Fibroblast of lung (primary cell): ENCODE data around the gene RERE. TPM values are rescaled to one million over a fixed set of nuclear protein-coding genes. Genes with fewer than 3 reads are reported as not detected.

Experiments used
- DNase-seq, 2 donors: peaks; one replicate each; pipeline versions ENCODE4 v3.0.0 to v3.0.0-alpha.2; 2010; ENCODE audit warnings: low read depth in 2 of 2
- H2AFZ ChIP-seq: 2 replicates; pipeline ENCODE4 v1.5.1; 2012; ENCODE audit warnings: low read length, control low read depth, inconsistent platforms
- H3K27ac ChIP-seq: 2 replicates; pipeline ENCODE4 v1.5.1; 2011; ENCODE audit warnings: low read length, control low read depth; ENCODE audit not compliant: insufficient read depth
- H3K27me3 ChIP-seq: 2 replicates; pipeline ENCODE4 v1.5.1; 2011; ENCODE audit warnings: mild to moderate bottlenecking, low read length; ENCODE audit not compliant: control insufficient read depth, insufficient read depth
- H3K36me3 ChIP-seq: 2 replicates; pipeline ENCODE4 v1.5.1; 2011; ENCODE audit warnings: low read length; ENCODE audit not compliant: control insufficient read depth, insufficient read depth
- H3K4me1 ChIP-seq: 2 replicates; pipeline ENCODE4 v1.5.1; 2011; ENCODE audit warnings: low read length; ENCODE audit not compliant: control insufficient read depth, insufficient read depth; ENCODE audit errors: extremely low read depth
- H3K4me2 ChIP-seq: 2 replicates; pipeline ENCODE4 v1.5.1; 2011; ENCODE audit warnings: low read length, control low read depth; ENCODE audit not compliant: insufficient read depth; ENCODE audit errors: extremely low read depth
- H3K4me3 ChIP-seq, 4 experiments: fragments of 200-600 bp in 1 of 4; sonication (generic) in 1 of 4; replicated peaks in 1 of 4; 2 replicates each; pipeline ENCODE4 v1.5.1; 2011 to 2016; ENCODE audit warnings: low read length in 4 of 4, low read depth in 3 of 4, mild to moderate bottlenecking in 3 of 4, control low read depth in 2 of 4, inconsistent platforms in 1 of 4, mixed read lengths in 1 of 4; ENCODE audit not compliant: insufficient read depth in 1 of 4; ENCODE audit errors: control extremely low read depth in 1 of 4
- H3K79me2 ChIP-seq: 2 replicates; pipeline ENCODE4 v1.5.1; 2012; ENCODE audit warnings: mild to moderate bottlenecking, low read length, inconsistent platforms; ENCODE audit not compliant: control insufficient read depth, insufficient read depth
- H3K9ac ChIP-seq: 2 replicates; pipeline ENCODE4 v1.5.1; 2011; ENCODE audit warnings: mild to moderate bottlenecking, low read length, control low read depth; ENCODE audit not compliant: insufficient read depth
- H3K9me3 ChIP-seq: 2 replicates; pipeline ENCODE4 v1.5.1; 2012; ENCODE audit warnings: low read depth, low read length; ENCODE audit not compliant: control insufficient read depth, insufficient read depth
- H4K20me1 ChIP-seq: 2 replicates; pipeline ENCODE4 v1.5.1; 2011; ENCODE audit warnings: low read length; ENCODE audit not compliant: control insufficient read depth, insufficient read depth; ENCODE audit errors: extremely low read depth
- EZH2 ChIP-seq: IDR thresholded peaks from 2 replicates; pipeline ENCODE4 v1.5.1; 2012; ENCODE audit warnings: low read length, control low read depth, mild to moderate bottlenecking; ENCODE audit errors: missing control alignments
- polyA plus RNA-seq, 2 donors: library from polyadenylated mRNA; depleted of rRNA in 1 of 2; stranded (reverse) in 1 of 2; unstranded in 1 of 2; fragments of >200 nt; gene quantifications; 2 replicates each; pipeline ENCODE4 v1.2.1, GENCODE V29; 2011 to 2012; ENCODE audit warnings: missing spikeins in 1 of 2
- total RNA-seq: library from RNA; depleted of rRNA; stranded (reverse); fragments of >200 nt; gene quantifications from 2 replicates; pipeline ENCODE4 v1.2.1, GENCODE V29; 2014
- TF ChIP-seq, protein P1 (sequence below), 2 donors: IDR thresholded peaks in 1 of 2; conservative IDR thresholded peaks in 1 of 2; 1 replicate in 1 of 2; 2 replicates in 1 of 2; pipeline ENCODE4 v1.5.1; 2011 to 2012; ENCODE audit warnings: low read length in 2 of 2, control low read depth in 1 of 2, inconsistent platforms in 1 of 2, low read depth in 1 of 2, mild to moderate bottlenecking in 1 of 2

Gene RERE
- total and polyA plus RNA-seq, 2 donors (not counting 1 experiment from before 2014, with no cell fraction given): 3.7 to 51.0 TPM

DNA sequence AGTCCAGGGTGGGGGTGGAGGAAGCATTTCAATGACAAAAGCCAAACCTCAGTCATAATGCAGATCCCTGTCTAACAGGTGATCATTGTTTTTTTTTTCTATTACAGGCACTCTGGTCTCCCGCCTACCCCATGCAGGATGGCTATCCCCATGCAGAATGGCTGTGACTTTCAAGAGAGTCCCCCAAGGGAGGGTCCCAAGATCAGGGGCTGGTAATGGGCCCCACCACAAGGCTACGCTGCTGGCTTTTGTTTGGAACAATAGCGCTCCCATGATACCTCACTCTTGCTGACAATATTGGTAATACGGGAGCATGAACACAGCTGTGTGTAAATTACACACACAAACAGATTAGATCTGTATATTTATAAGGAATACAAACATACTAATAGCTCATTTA, 380.1 kb downstream of the RERE start:
- Histone ChIP-seq H3K27me3 (no peaks in the 10 kb centered on the region), H3K4me3 (no peak overlapping the region), H3K9me3 (no peaks in the 10 kb centered on the region), H2AFZ (no peak overlapping the region), H3K4me1 (peaks cover 13% of the 10 kb centered on the region), H4K20me1 (no peaks in the 10 kb centered on the region), H3K36me3 (no peaks in the 10 kb centered on the region), H3K27ac (no peak overlapping the region), H3K4me2 (no peak overlapping the region), H3K79me2 (no peaks in the 10 kb centered on the region), H3K9ac (no peak overlapping the region)
- DNase-seq: no peak
- TF ChIP-seq, protein P1, sequence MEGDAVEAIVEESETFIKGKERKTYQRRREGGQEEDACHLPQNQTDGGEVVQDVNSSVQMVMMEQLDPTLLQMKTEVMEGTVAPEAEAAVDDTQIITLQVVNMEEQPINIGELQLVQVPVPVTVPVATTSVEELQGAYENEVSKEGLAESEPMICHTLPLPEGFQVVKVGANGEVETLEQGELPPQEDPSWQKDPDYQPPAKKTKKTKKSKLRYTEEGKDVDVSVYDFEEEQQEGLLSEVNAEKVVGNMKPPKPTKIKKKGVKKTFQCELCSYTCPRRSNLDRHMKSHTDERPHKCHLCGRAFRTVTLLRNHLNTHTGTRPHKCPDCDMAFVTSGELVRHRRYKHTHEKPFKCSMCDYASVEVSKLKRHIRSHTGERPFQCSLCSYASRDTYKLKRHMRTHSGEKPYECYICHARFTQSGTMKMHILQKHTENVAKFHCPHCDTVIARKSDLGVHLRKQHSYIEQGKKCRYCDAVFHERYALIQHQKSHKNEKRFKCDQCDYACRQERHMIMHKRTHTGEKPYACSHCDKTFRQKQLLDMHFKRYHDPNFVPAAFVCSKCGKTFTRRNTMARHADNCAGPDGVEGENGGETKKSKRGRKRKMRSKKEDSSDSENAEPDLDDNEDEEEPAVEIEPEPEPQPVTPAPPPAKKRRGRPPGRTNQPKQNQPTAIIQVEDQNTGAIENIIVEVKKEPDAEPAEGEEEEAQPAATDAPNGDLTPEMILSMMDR (conservative IDR thresholded peaks at IDR 0.05 in 1 of 2, IDR thresholded peaks at IDR 0.05 in 1 of 2; ENCODE audit: low read depth in 1 of 2, low read length in 2 of 2): no peak
- TF ChIP-seq EZH2: no peak

GRCh38 chr1:8435569-8436071, 381.8 kb downstream of the RERE start:
- Histone ChIP-seq H3K4me1 (peaks cover 5% of the 10 kb centered on the region), H3K4me3 (no peak overlapping the region), H4K20me1 (no peaks in the 10 kb centered on the region), H3K9ac (no peak overlapping the region), H2AFZ (no peak overlapping the region), H3K27ac (no peak overlapping the region), H3K36me3 (no peaks in the 10 kb centered on the region), H3K4me2 (no peak overlapping the region), H3K27me3 (no peaks in the 10 kb centered on the region), H3K79me2 (no peaks in the 10 kb centered on the region), H3K9me3 (no peaks in the 10 kb centered on the region)
- TF ChIP-seq, protein P1 (conservative IDR thresholded peaks at IDR 0.05 in 1 of 2, IDR thresholded peaks at IDR 0.05 in 1 of 2; ENCODE audit: low read depth in 1 of 2, low read length in 2 of 2): no peak
- no peak for TF ChIP-seq EZH2
- no peak for DNase-seq

DNA sequence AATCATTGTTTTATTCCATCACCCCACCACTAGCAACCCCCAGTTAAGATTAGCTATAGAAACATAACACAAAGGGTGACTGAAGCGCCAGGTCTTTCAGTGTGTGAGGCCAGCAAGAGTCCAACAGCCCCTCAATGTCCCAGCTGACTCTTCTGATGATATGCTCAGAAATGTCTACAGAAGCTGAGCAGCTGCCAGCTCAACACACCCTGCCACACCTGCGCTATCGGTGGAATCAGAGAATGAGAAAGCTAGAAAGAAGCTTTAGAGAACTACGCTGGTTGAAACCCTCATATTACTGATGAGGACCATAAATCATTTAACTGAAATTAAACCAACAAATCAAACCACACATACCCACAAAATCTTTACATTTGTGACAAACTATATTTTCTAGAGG, 383.3 kb downstream of the RERE start:
- TF ChIP-seq EZH2: no peak
- TF ChIP-seq, protein P1 (conservative IDR thresholded peaks at IDR 0.05 in 1 of 2, IDR thresholded peaks at IDR 0.05 in 1 of 2; ENCODE audit: low read depth in 1 of 2, low read length in 2 of 2): no peak
- no peak overlapping the region for H3K9ac ChIP-seq
- no peak for DNase-seq
- H3K27ac ChIP-seq: no peak overlapping the region
- no peak overlapping the region for H2AFZ ChIP-seq
- no peaks in the 10 kb centered on the region for H3K9me3 ChIP-seq
- no peaks in the 10 kb centered on the region for H3K27me3 ChIP-seq
- no peaks in the 10 kb centered on the region for H3K36me3 ChIP-seq
- H4K20me1 ChIP-seq: no peaks in the 10 kb centered on the region
- H3K4me2 ChIP-seq: no peak overlapping the region
- no peaks in the 10 kb centered on the region for H3K79me2 ChIP-seq
- H3K4me3 ChIP-seq: no peak overlapping the region
- peaks cover under 1% of the 10 kb centered on the region for H3K4me1 ChIP-seq
